HG02588 (cell line): ENCODE data around the gene PRKAR2B.
"Not testable (repeated sequence)": the region's sequence is repeated elsewhere in the genome, so short reads cannot be mapped to it uniquely, and the experiment has no call there.

Source experiments
- ATAC-seq: cut with Tn5 transposase; IDR thresholded peaks from one replicate; pipeline ENCODE4 v1.9.1; 2021; ENCODE audit warnings: mild to moderate bottlenecking, moderate library complexity; ENCODE audit not compliant: unreplicated experiment

Gene PRKAR2B

GRCh38 chr7:107076781-107077698 is 32.5 kb downstream of the PRKAR2B start:
- no peak for ATAC-seq

DNA sequence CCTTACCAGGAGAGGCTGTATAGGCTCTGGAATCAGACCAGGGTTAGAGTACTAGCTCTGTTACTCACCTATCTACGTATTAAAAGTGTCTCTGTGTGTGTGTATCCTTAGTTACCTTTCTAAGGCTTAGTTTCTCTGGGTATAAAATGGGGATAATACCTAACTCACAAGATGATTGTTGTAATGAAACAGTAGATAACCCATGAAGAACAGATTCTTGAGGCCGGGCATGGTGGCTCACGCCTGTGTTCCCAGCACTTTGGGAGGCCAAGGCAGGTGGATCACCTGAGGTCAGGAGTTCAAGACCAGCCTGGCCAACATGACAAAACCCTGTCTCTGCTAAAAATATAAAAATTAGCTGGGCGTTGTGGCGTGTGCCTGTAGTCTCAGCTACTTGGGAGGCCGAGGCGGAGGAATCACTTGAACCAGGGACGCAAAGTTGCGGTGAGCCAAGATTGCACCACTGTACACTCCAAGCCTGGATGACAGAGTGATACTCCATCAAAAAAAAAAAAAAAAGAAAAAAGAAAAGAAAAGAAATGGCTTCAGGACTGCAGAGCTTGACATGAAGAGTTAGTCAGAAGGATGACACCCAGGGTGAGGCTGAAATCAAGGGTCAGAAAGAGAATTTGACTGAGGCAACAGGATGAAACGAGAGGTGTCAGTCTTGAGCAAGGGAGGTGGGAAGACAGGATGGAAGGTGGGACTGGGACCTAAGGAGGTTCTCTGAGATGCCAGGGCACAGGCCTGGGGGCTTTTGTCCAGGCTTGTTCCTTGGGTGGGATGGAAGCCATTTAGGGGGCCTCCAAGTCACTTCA is 33.4 kb downstream of the PRKAR2B start:
- no peak for ATAC-seq

DNA sequence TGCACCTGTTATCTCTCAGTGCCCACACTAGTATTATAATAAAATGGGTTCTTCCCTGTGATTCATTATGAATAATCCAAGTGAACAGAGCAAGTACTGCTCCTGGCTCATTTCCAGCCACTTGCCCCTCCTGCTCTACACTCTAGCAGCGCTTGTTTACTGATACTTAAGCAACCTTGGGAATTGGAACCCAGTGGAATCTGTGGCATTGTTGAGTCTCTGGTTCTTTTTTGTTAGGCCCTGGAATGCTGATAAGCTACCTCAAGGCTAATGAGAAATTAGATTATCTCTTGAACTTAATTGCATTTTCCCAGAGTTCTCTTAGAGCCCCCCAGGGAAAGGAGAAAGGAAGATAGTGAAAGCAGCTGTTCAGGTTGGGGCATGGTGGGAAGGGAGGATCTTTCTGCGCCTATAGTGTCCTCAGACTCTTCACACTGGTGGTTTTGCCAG is 34.0 kb downstream of the PRKAR2B start:
- ATAC-seq = no peak

- ATAC-seq = no peak
Observed at GRCh38 chr7:107079212-107079940, 34.9 kb downstream of the PRKAR2B start.

- no peak for ATAC-seq
Observed at GRCh38 chr7:107080099-107080505, 35.6 kb downstream of the PRKAR2B start.

- no peak for ATAC-seq
Observed at GRCh38 chr7:107080533-107080932, 36.0 kb downstream of the PRKAR2B start.

GRCh38 chr7:107085180-107085579 is 40.7 kb downstream of the PRKAR2B start:
- no peak for ATAC-seq

DNA sequence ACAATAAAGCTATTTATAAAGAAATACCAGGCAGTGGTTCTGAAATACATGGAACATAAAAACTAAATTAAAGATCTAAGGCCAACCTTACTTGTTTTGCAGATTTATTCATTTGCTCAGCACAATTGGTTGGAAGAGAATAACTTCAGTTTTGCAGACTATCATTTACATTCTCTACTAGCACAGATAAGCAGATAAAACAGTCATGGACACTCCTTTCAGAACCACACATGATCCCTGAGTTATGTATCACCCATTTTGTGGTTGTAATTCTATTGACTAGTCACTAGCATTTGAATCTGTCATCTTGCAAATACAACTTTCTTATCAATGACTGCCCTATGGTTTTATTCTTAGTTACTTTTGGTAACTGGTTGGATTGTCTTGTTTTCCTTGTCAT is 45.1 kb downstream of the PRKAR2B start:
- no peak for ATAC-seq

- ATAC-seq = no peak
Observed at GRCh38 chr7:107090457-107090856, 46.0 kb downstream of the PRKAR2B start.

- no peak for ATAC-seq
Observed at GRCh38 chr7:107091306-107091705, 46.8 kb downstream of the PRKAR2B start.

GRCh38 chr7:107093671-107094070 is 49.2 kb downstream of the PRKAR2B start:
- ATAC-seq = not testable (repeated sequence)

DNA sequence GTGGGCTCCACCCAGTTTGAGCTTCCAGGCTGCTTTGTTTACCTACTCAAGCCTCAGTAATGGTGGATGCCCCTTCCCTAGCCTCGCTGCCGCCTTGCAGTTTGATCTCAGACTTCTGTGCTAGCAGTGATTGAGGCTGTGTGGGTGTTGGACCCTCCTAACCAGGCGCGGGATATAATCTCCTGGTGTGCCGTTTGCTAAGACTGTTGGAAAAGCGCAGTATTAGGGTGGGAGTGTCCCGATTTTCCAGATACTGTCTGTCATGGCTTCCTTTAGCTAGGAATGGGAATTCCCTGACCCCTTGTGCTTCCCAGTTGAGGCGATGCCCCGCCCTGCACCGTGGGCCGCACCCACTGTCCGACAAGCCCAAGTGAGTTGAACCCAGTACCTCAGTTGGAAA is 54.6 kb downstream of the PRKAR2B start:
- not testable (repeated sequence) for ATAC-seq

DNA sequence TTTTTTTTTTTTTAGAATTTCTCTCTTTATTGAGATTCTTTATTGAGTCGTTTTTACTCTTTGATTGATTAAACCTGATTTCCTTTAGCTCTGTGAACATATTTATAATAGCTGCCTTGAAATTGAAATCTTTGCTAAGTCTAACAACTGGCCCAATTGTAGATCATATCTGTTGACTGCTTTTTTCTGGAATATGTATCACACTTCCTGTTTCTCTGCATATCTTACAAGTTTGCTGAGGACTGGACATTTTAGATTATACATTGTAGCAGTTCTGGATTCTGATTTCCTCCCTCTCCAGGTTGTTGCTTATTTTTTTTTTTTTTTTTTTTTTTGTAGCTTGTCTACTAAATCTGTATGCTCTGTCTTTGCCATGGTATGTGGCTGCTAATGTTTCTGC is 56.3 kb downstream of the PRKAR2B start:
- no peak for ATAC-seq

- no peak for ATAC-seq
Observed at GRCh38 chr7:107103369-107103768, 58.9 kb downstream of the PRKAR2B start.

GRCh38 chr7:107104801-107105200 is 60.3 kb downstream of the PRKAR2B start:
- no peak for ATAC-seq

DNA sequence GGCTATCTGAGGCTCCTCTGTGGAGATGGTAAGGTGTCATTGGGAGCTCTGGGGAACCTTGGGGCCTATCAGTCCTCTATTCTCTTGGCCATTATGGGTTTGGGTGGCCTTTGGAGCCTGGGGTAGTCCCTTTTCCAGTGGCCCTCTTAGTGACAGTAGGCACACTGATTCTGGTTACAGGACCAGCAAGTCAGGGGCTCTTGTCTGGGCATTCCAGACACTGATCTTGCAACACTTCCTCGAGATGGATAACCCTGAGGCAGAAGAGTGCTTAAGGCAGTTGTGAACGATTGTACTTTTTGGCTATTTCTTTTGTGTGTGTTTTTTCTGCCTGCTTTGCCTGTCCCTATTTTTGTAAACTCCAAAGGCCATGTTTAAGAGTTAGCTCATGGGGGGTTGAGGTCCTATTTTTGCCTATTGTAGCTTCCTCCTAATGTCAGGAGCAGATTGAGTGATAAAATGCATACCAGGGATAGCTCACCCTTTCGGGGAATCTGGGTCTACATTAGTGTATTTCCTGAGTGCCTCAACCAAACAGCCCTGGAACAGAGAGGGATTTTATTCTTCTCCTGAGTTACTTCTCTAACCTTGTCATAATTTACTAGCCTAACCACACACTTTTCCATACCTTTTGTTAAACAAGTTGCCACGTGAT is 61.2 kb downstream of the PRKAR2B start:
- no peak for ATAC-seq

GRCh38 chr7:107108793-107109371 is 64.4 kb downstream of the PRKAR2B start:
- ATAC-seq = peak; percentile 50

GRCh38 chr7:107109955-107110354 is 65.5 kb downstream of the PRKAR2B start:
- no peak for ATAC-seq

DNA sequence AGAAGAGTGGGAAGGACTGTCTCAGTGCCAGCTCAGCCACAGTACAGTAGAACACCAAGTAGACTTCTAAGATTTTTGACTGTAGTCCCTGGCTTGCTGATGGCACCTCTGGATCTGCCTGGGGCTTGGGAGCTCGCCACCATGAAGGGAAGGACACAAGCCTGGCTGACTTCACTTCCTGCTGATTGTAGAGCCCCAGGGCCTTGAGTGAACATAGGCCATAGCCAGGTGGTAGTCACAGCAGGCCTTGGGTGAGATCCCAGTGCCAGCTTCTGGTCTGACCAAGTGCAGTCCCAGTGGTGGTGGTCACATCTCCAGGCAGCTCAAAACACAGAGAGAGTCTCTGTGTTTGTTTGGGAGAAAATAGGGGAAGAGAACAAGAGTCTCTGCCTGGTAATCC is 66.7 kb downstream of the PRKAR2B start:
- ATAC-seq = no peak

DNA sequence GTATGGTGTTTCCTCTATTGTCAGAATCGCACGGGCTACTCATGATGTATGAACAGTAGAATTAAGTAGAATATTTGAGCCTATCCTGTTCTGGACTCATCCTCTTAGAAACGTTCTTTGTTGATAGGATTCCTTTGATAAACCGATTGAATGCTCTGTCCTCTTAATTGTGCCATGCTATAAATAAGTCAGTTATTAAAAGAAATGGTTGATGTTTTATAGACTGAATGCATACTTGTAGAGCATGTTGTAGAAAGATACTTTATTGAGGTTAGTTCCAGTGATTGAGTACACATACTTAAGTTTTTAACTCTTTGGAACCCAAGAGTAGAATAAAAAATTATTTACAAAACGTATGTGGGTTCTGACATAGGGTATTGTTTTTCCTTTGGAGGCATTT is 69.4 kb downstream of the PRKAR2B start:
- no peak for ATAC-seq
